Measurements from ENCODE around the gene GMPPA. TPM values are rescaled to one million over a fixed set of nuclear protein-coding genes. Genes with fewer than 3 reads are reported as not detected.

Gene GMPPA
- total RNA-seq, 2 donors from 2014 or later: 36.9 to 38.2 TPM

GRCh38 chr2:219478916-219479315, 19.8 kb upstream of the GMPPA start:
- Histone ChIP-seq H3K27me3 (ENCODE audit: control insufficient read depth, insufficient read depth, low read length, poor library complexity, severe bottlenecking) (peaks cover 22% of the 10 kb centered on the region), H3K9ac (ENCODE audit: extremely low read depth, low read length, poor library complexity, severe bottlenecking) (no peak overlapping the region), H3K4me1 (ENCODE audit: control insufficient read depth, insufficient read depth, low read length) (no peaks in the 10 kb centered on the region), H3K27ac (ENCODE audit: low read depth, low read length) (no peak overlapping the region), H3K4me3 (ENCODE audit: low read length) (no peak overlapping the region), H3K36me3 (ENCODE audit: control insufficient read depth, insufficient read depth, low read length) (no peaks in the 10 kb centered on the region), H3K9me3 (ENCODE audit: control insufficient read depth, low read length) (no peaks in the 10 kb centered on the region)
- peaks cover 11% of the 10 kb centered on the region for H3K4me1 Mint-ChIP-seq
- H3K27ac Mint-ChIP-seq: no peak overlapping the region
- H3K36me3 Mint-ChIP-seq (ENCODE audit: low read depth): no peaks in the 10 kb centered on the region
- TF ChIP-seq CTCF (conservative IDR thresholded peaks at IDR 0.05): no peak
- H3K27me3 Mint-ChIP-seq (ENCODE audit: insufficient read depth): peaks cover 40% of the 10 kb centered on the region
- H3K4me3 Mint-ChIP-seq: no peak overlapping the region
- DNase-seq: no peak
- no peaks in the 10 kb centered on the region for H3K9me3 Mint-ChIP-seq
- 85 to 89% methylated on average over 3 to 8 of the region's 8 CpGs for WGBS, 2 experiments (ENCODE audit: insufficient coverage in 1 of 2, insufficient read length in 1 of 2)

- Mint-ChIP-seq H3K4me1 (peaks cover 11% of the 10 kb centered on the region), H3K27me3 (ENCODE audit: insufficient read depth) (peaks cover 50% of the 10 kb centered on the region), H3K9me3 (no peaks in the 10 kb centered on the region), H3K4me3 (no peak overlapping the region), H3K27ac (no peak overlapping the region), H3K36me3 (ENCODE audit: low read depth) (no peaks in the 10 kb centered on the region)
- Histone ChIP-seq H3K9me3 (ENCODE audit: control insufficient read depth, low read length) (no peaks in the 10 kb centered on the region), H3K9ac (ENCODE audit: extremely low read depth, low read length, poor library complexity, severe bottlenecking) (no peak overlapping the region), H3K4me1 (ENCODE audit: control insufficient read depth, insufficient read depth, low read length) (no peaks in the 10 kb centered on the region), H3K36me3 (ENCODE audit: control insufficient read depth, insufficient read depth, low read length) (no peaks in the 10 kb centered on the region), H3K4me3 (ENCODE audit: low read length) (no peak overlapping the region), H3K27me3 (ENCODE audit: control insufficient read depth, insufficient read depth, low read length, poor library complexity, severe bottlenecking) (peaks cover 33% of the 10 kb centered on the region), H3K27ac (ENCODE audit: low read depth, low read length) (no peak overlapping the region)
- DNase-seq: no peak
- TF ChIP-seq CTCF (conservative IDR thresholded peaks at IDR 0.05): no peak
- WGBS, 2 experiments (ENCODE audit: insufficient coverage in 1 of 2, insufficient read length in 1 of 2): 88 to 89% methylated on average over 7 to 8 of the region's 8 CpGs
Measured at GRCh38 chr2:219480004-219480403, 18.7 kb upstream of the GMPPA start.

GRCh38 chr2:219482674-219483405, 15.9 kb upstream of the GMPPA start:
- no peak overlapping the region for H3K4me3 Mint-ChIP-seq
- H3K27me3 ChIP-seq (ENCODE audit: control insufficient read depth, insufficient read depth, low read length, poor library complexity, severe bottlenecking): peaks cover 61% of the 10 kb centered on the region

More at GRCh38 chr2:219482674-219483405, 15.9 kb upstream of the GMPPA start:
- no peak for TF ChIP-seq CTCF (conservative IDR thresholded peaks at IDR 0.05)
- Mint-ChIP-seq H3K4me1 (no peaks in the 10 kb centered on the region), H3K27me3 (ENCODE audit: insufficient read depth) (peaks cover 76% of the 10 kb centered on the region), H3K9me3 (no peaks in the 10 kb centered on the region), H3K36me3 (ENCODE audit: low read depth) (no peaks in the 10 kb centered on the region), H3K27ac (no peak overlapping the region)
- H3K4me1 ChIP-seq (ENCODE audit: control insufficient read depth, insufficient read depth, low read length): peaks cover 4% of the 10 kb centered on the region
- H3K36me3 ChIP-seq (ENCODE audit: control insufficient read depth, insufficient read depth, low read length): no peaks in the 10 kb centered on the region
- 86 to 91% methylated on average over 8 to 17 of the region's 17 CpGs for WGBS, 2 experiments (ENCODE audit: insufficient coverage in 1 of 2, insufficient read length in 1 of 2)
- no peak overlapping the region for H3K27ac ChIP-seq (ENCODE audit: low read depth, low read length)
- H3K9ac ChIP-seq (ENCODE audit: extremely low read depth, low read length, poor library complexity, severe bottlenecking): no peak overlapping the region
- H3K9me3 ChIP-seq (ENCODE audit: control insufficient read depth, low read length): no peaks in the 10 kb centered on the region
- DNase-seq: no peak
- H3K4me3 ChIP-seq (ENCODE audit: low read length): no peak overlapping the region

Data from endodermal cell (in vitro differentiated cells).